GM06990 (cell line): ENCODE results near the gene TCTN3.
"Not testable (repeated sequence)": the region's sequence is repeated elsewhere in the genome, so short reads cannot be mapped to it uniquely, and the experiment has no call there.

Experiments used
- DNase-seq: peaks from one replicate; pipeline ENCODE4 v3.0.0-alpha.2; 2011; ENCODE audit not compliant: insufficient read length; ENCODE audit errors: extremely low read depth
- H3K27me3 ChIP-seq: replicated peaks from 2 replicates; pipeline ENCODE4 v1.6.0; 2011; ENCODE audit warnings: low read length; ENCODE audit not compliant: control insufficient read depth, insufficient read depth
- H3K36me3 ChIP-seq: 2 replicates; pipeline ENCODE4 v1.5.1; 2011; ENCODE audit warnings: low read length; ENCODE audit not compliant: control insufficient read depth, insufficient read depth
- H3K4me3 ChIP-seq: replicated peaks from 2 replicates; pipeline ENCODE4 v1.5.1; 2011; ENCODE audit warnings: low read depth, mild to moderate bottlenecking, control low read depth, low read length
- TF ChIP-seq, protein P1 (sequence below): IDR thresholded peaks from 2 replicates; pipeline ENCODE4 v1.5.1; 2011; ENCODE audit warnings: low read length, control low read depth, mild to moderate bottlenecking, inconsistent platforms; ENCODE audit not compliant: insufficient read depth, poor library complexity, severe bottlenecking

The TCTN3 gene

DNA sequence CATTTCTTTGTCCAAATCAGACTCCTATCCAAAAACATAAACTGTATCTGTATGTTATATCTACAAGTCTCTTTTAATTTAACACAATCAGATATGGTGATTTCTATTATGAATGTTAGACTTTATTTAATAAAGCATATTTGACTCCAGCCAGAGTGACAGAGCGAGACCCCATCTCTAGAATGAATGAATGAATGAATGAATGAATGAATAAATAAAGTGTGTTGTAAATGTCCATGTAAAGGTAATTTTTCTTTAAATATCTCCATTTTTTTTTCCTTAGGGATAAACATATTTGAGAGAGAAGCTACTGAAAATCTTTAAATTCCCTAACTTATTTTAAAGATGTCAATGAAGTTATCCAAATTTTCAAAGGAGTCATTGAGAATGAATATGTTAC lies 19.1 kb downstream of the TCTN3 start:
- H3K4me3 ChIP-seq, result no peak overlapping the region
- H3K27me3 ChIP-seq, result no peaks in the 10 kb centered on the region
- TF ChIP-seq, protein P1, sequence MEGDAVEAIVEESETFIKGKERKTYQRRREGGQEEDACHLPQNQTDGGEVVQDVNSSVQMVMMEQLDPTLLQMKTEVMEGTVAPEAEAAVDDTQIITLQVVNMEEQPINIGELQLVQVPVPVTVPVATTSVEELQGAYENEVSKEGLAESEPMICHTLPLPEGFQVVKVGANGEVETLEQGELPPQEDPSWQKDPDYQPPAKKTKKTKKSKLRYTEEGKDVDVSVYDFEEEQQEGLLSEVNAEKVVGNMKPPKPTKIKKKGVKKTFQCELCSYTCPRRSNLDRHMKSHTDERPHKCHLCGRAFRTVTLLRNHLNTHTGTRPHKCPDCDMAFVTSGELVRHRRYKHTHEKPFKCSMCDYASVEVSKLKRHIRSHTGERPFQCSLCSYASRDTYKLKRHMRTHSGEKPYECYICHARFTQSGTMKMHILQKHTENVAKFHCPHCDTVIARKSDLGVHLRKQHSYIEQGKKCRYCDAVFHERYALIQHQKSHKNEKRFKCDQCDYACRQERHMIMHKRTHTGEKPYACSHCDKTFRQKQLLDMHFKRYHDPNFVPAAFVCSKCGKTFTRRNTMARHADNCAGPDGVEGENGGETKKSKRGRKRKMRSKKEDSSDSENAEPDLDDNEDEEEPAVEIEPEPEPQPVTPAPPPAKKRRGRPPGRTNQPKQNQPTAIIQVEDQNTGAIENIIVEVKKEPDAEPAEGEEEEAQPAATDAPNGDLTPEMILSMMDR, result no peak
- no peak for DNase-seq
- no peaks in the 10 kb centered on the region; the same call in 1 of the 2 replicates for H3K36me3 ChIP-seq

DNA sequence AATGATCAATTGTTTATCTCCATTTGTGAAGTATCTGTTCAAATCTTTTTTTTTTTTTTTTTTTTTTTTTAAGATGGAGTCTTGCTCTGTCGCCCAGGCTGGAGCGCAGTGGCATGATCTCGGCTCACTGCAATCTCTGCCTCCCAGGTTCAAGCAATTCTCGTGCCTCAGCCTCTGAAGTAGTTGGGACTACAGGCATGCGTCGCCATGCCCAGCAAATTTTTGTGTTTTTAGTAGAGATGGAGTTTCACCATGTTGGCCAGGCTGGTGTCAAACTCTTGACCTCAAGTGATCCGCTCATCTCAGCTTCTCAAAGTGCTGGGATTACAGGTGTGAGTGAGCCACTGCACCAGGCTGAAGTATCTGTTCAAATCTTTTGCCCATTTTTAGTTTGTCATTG lies 21.1 kb downstream of the TCTN3 start:
- H3K36me3 ChIP-seq, H3K4me3 ChIP-seq: not testable (repeated sequence)

GRCh38 chr10:95664543-95664942 lies 29.2 kb downstream of the TCTN3 start:
- no peaks in the 10 kb centered on the region for H3K27me3 ChIP-seq
- DNase-seq, result no peak
- no peak overlapping the region for H3K4me3 ChIP-seq
- TF ChIP-seq, protein P1, result no peak
- peaks cover 3% of the 10 kb centered on the region for H3K36me3 ChIP-seq

More for the DNA sequence above, 21.1 kb downstream of the TCTN3 start:
- not testable (repeated sequence) for DNase-seq, H3K27me3 ChIP-seq

- DNase-seq, result no peak
- Histone ChIP-seq H3K27me3 (no peaks in the 10 kb centered on the region), H3K4me3 (no peak overlapping the region), H3K36me3 (peaks cover 3% of the 10 kb centered on the region)
- TF ChIP-seq, protein P1, result no peak
These were observed 30.2 kb downstream of the TCTN3 start for GRCh38 chr10:95663496-95663895.

GRCh38 chr10:95661818-95662217 lies 31.9 kb downstream of the TCTN3 start:
- TF ChIP-seq, protein P1, result no peak
- no peak overlapping the region for H3K4me3 ChIP-seq
- H3K27me3 ChIP-seq, result no peaks in the 10 kb centered on the region
- no peak for DNase-seq
- peaks cover 3% of the 10 kb centered on the region for H3K36me3 ChIP-seq

DNA sequence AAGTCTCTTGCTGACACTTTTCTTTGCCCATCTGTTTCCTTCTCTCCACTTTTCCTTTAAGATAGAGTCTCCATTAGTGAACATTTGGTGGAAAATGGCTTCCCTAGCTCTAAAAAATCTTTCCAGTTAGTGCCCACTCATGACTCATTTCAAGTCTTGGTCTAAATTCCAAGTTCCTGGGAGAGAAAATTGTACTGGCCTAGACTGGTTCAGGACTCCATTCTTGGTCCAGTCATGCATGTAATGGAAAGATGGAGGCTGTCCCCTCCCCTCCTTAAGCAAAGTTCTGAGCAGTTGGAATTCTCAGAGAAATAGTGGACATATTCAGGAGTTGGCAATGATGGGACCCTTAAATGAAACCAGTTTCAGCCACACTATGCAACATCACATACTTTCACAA lies 33.4 kb downstream of the TCTN3 start:
- DNase-seq, result no peak
- Histone ChIP-seq H3K36me3 (peaks cover 3% of the 10 kb centered on the region), H3K27me3 (no peaks in the 10 kb centered on the region), H3K4me3 (no peak overlapping the region)
- TF ChIP-seq, protein P1, result no peak
